Natural killer cell (primary cell): Measurements from ENCODE around the gene CLCA1. TPM values are rescaled to one million over a fixed set of nuclear protein-coding genes. Genes with fewer than 3 reads are reported as not detected.

Source experiments
- ATAC-seq, 3 donors: fragments of 150-1000 bp in 2 of 3; fragments of 200-7000 bp in 1 of 3; cut with Tn5 transposase; 1 replicate in 1 of 3; 2 replicates in 2 of 3; pipeline ENCODE4 v1.10.0; 2021; ENCODE audit warnings: mild to moderate bottlenecking in 2 of 3, moderate library complexity in 2 of 3
- DNase-seq, 2 donors: peaks; one replicate each; pipeline versions ENCODE4 v3.0.0 to v3.0.0-alpha.2; 2013 to 2021; ENCODE audit warnings: mixed read lengths in 1 of 2
- H3K27ac ChIP-seq: one replicate; pipeline ENCODE4 v1.5.1; 2013; ENCODE audit warnings: mild to moderate bottlenecking, low read length
- H3K27me3 ChIP-seq: one replicate; pipeline ENCODE4 v1.6.1; 2013; ENCODE audit warnings: low read length; ENCODE audit not compliant: control insufficient read depth, insufficient read depth
- H3K36me3 ChIP-seq: one replicate; pipeline ENCODE4 v1.6.1; 2013; ENCODE audit warnings: low read length; ENCODE audit not compliant: control insufficient read depth, insufficient read depth
- H3K4me1 ChIP-seq: one replicate; pipeline ENCODE4 v1.6.1; 2013; ENCODE audit warnings: low read length; ENCODE audit not compliant: control insufficient read depth, insufficient read depth
- H3K4me3 ChIP-seq: one replicate; pipeline ENCODE4 v1.5.1; 2013; ENCODE audit warnings: low read length
- H3K9me3 ChIP-seq: one replicate; pipeline ENCODE4 v1.6.1; 2013; ENCODE audit warnings: low read length; ENCODE audit not compliant: control insufficient read depth, insufficient read depth
- H3K27ac Mint-ChIP-seq, 2 donors: one replicate each; pipeline ENCODE4 v1.8.0; 2022; ENCODE audit warnings: mild to moderate bottlenecking in 2 of 2, mixed read lengths in 2 of 2, moderate library complexity in 1 of 2
- H3K27me3 Mint-ChIP-seq, 2 donors: one replicate each; pipeline ENCODE4 v1.8.0; 2022; ENCODE audit warnings: low read depth in 2 of 2, mixed read lengths in 2 of 2
- H3K36me3 Mint-ChIP-seq: one replicate; pipeline ENCODE4 v1.8.0; 2022; ENCODE audit warnings: mixed read lengths
- H3K4me1 Mint-ChIP-seq, 2 donors: one replicate each; pipeline ENCODE4 v1.8.0; 2022; ENCODE audit warnings: mixed read lengths in 2 of 2
- H3K4me3 Mint-ChIP-seq: one replicate; pipeline ENCODE4 v1.8.0; 2022; ENCODE audit warnings: mild to moderate bottlenecking, moderate library complexity, mixed read lengths
- H3K9me3 Mint-ChIP-seq, 2 donors: one replicate each; pipeline ENCODE4 v1.8.0; 2022; ENCODE audit warnings: mixed read lengths in 2 of 2
- WGBS: methylation state at CpG from one replicate; pipeline ENCODE4 v1.1.7; 2013; ENCODE audit warnings: missing lambda C conversion rate; ENCODE audit not compliant: insufficient coverage; 5-methylcytosine and 5-hydroxymethylcytosine counted together
- intact Hi-C: fragments of 100-400 bp; cut with micrococcal nuclease; formaldehyde crosslinking; loops from one replicate; pipeline ENCODE4 v1.14.2; 2022
- total RNA-seq, 4 donors: library from RNA; stranded (reverse); fragments of 120-200 nt in 1 of 4; gene quantifications; one replicate each; pipeline versions ENCODE4 v1.2.3 to v1.2.4, GENCODE V29; 2013 to 2022
- TF ChIP-seq, protein P1 (sequence below): fragments of 200-600 bp; IDR thresholded peaks from one replicate; pipeline ENCODE4 v1.8.0; 2022; ENCODE audit warnings: antibody characterized with exemption

CLCA1 gene
- total RNA-seq, 3 donors from 2014 or later (not counting 1 experiment from before 2014, with no cell fraction given) = not detected

DNA sequence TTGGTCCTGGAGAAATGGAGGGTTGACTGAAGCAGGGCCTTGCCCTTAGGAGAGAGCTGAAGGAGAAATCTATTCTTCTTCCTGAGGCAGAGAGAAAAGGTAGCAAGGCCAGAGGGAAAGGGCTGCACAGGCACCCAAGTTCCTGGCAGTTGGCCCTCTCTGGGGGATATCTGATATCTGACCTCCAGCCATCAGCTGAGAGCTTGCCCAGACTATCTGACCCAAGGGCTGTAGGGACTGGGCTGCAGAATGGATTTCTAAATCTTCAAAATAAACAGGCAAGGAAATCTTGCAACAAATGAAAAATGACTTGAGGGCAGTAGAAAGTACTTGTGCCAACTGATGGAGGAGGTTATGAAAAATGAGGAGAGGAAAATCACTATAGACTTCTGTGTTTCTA lies 45.3 kb upstream of the CLCA1 start:
- DNase-seq (no peak), ATAC-seq (no peak)
- H3K27me3 ChIP-seq = peaks cover 2% of the 10 kb centered on the region
- no peak overlapping the region for H3K27ac Mint-ChIP-seq
- TF ChIP-seq, protein P1, sequence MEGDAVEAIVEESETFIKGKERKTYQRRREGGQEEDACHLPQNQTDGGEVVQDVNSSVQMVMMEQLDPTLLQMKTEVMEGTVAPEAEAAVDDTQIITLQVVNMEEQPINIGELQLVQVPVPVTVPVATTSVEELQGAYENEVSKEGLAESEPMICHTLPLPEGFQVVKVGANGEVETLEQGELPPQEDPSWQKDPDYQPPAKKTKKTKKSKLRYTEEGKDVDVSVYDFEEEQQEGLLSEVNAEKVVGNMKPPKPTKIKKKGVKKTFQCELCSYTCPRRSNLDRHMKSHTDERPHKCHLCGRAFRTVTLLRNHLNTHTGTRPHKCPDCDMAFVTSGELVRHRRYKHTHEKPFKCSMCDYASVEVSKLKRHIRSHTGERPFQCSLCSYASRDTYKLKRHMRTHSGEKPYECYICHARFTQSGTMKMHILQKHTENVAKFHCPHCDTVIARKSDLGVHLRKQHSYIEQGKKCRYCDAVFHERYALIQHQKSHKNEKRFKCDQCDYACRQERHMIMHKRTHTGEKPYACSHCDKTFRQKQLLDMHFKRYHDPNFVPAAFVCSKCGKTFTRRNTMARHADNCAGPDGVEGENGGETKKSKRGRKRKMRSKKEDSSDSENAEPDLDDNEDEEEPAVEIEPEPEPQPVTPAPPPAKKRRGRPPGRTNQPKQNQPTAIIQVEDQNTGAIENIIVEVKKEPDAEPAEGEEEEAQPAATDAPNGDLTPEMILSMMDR = no peak
- no peak overlapping the region for H3K4me3 Mint-ChIP-seq
- H3K4me1 Mint-ChIP-seq = peaks cover 6% of the 10 kb centered on the region in 2 donors
- peaks cover 12 to 47% of the 10 kb centered on the region in 2 donors for H3K27me3 Mint-ChIP-seq
- no peak overlapping the region for H3K4me3 ChIP-seq
- no peaks in the 10 kb centered on the region for H3K9me3 ChIP-seq
- H3K9me3 Mint-ChIP-seq = no peaks in the 10 kb centered on the region
- no peaks in the 10 kb centered on the region for H3K4me1 ChIP-seq
- intact Hi-C loops = no loop called here
- no peaks in the 10 kb centered on the region for H3K36me3 Mint-ChIP-seq
- no peaks in the 10 kb centered on the region for H3K36me3 ChIP-seq
- H3K27ac ChIP-seq = no peak overlapping the region

DNA sequence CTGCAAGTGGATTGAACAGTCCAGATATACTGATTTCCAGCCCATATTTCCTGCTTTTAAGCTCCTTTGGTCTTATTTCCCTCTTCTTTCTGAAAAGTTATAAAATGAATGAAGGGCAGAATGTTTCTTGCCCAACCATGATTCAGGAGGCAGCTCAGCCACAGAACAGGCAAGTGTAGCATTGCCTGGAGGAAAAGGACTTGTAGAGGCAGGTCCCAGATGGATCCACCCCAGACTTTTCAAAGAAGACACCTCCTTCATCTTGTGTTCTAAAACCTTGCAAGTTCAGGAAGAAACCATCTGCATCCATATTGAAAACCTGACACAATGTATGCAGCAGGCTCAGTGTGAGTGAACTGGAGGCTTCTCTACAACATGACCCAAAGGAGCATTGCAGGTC lies 44.9 kb upstream of the CLCA1 start, which contains the start of gene CLCA2:
CLCA2 (plus strand) TSS at position 299 of the 400 bp plus-strand sequence; CDS start at position 376, 77 bp downstream.
- DNase-seq = no peak
- H3K4me3 Mint-ChIP-seq = no peak within 1 kb of the TSS
- peaks cover 12 to 47% of the 10 kb centered on the region in 2 donors for H3K27me3 Mint-ChIP-seq
- H3K4me1 Mint-ChIP-seq = peaks cover 6% of the 10 kb centered on the region in 2 donors
- H3K9me3 Mint-ChIP-seq = no peaks in the 10 kb centered on the region
- no peak within 1 kb of the TSS for H3K4me3 ChIP-seq
- TF ChIP-seq, protein P1 = no peak
- no peak within 1 kb of the TSS for H3K27ac ChIP-seq
- no peaks in the 10 kb centered on the region for H3K4me1 ChIP-seq
- H3K27ac Mint-ChIP-seq = no peak within 1 kb of the TSS
- ATAC-seq = no peak
- peaks cover 2% of the 10 kb centered on the region for H3K27me3 ChIP-seq
- H3K36me3 Mint-ChIP-seq = no peaks in the 10 kb centered on the region
- no peaks in the 10 kb centered on the region for H3K9me3 ChIP-seq
- H3K36me3 ChIP-seq = no peaks in the 10 kb centered on the region
- intact Hi-C loops = no loop called here

DNA sequence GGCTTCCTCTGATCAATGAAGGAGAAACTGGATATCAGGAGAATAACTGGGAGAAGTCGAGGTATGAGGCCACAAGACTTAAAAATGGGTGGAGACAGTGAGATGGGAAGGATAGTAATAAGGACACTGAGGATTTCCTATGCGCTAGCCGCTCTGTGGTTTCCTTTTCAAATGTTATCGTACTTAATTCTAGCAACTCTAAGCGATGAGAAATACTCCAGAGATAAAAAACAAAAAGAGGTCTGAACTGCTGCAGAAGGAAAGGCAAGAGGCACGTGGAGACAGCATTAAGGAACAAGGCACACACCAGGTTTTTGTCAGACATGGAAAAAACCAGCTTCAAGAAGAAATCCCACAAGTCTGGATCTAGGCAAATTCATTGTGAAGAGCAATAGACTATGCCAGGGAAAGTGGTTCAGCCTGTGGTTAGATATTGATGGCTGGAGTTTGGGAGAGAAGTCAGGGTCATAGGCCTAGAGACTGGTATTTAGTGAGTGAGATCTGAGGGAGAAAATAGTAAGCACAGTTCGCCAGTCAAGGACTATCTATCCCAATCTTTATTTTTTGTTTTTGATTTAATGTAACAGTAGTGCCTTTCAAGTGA lies 39.5 kb upstream of the CLCA1 start:
- Histone ChIP-seq H3K36me3 (no peaks in the 10 kb centered on the region), H3K4me1 (no peaks in the 10 kb centered on the region), H3K9me3 (no peaks in the 10 kb centered on the region), H3K27me3 (no peaks in the 10 kb centered on the region), H3K27ac (no peak overlapping the region), H3K4me3 (no peak overlapping the region)
- H3K9me3 Mint-ChIP-seq = no peaks in the 10 kb centered on the region
- H3K36me3 Mint-ChIP-seq = no peaks in the 10 kb centered on the region
- 29% methylated on average over 6 of the region's 7 CpGs for WGBS
- H3K4me3 Mint-ChIP-seq = no peak overlapping the region
- no peak overlapping the region for H3K27ac Mint-ChIP-seq
- TF ChIP-seq, protein P1 = no peak
- intact Hi-C loops = no loop called here
- peaks cover 4 to 15% of the 10 kb centered on the region in 2 donors for H3K27me3 Mint-ChIP-seq
- ATAC-seq = peak in 1 of 3 donors; percentile 39
- no peak for DNase-seq
- no peaks in the 10 kb centered on the region for H3K4me1 Mint-ChIP-seq

DNA sequence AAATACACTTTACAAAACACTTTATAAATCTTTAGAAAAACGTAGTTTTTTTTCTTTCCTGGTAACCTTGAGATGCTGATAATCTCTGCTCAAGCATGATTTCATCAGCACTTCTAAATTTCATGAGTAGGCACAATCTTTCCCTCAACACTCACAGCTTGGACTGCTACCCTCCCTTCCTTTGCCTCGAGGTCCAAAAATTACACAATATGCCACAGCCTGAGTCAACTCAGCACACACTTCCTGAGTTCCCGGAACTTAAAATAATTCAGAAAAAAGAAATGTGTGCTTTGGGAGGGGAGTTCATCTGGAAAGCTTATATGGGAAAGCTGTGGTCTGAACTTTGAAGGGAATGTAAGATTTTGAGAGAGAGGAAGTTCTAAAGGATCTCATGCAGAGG lies 38.9 kb upstream of the CLCA1 start:
- intact Hi-C loops = no loop called here
- no peak for DNase-seq
- Histone ChIP-seq H3K27me3 (no peaks in the 10 kb centered on the region), H3K4me3 (no peak overlapping the region), H3K9me3 (no peaks in the 10 kb centered on the region), H3K27ac (no peak overlapping the region), H3K36me3 (no peaks in the 10 kb centered on the region), H3K4me1 (no peaks in the 10 kb centered on the region)
- no peaks in the 10 kb centered on the region for H3K9me3 Mint-ChIP-seq
- H3K4me1 Mint-ChIP-seq = no peaks in the 10 kb centered on the region
- H3K4me3 Mint-ChIP-seq = no peak overlapping the region
- WGBS = 2% methylated on average over 3 of the region's 3 CpGs
- TF ChIP-seq, protein P1 = no peak
- H3K36me3 Mint-ChIP-seq = no peaks in the 10 kb centered on the region
- H3K27ac Mint-ChIP-seq = no peak overlapping the region
- peaks cover 4 to 12% of the 10 kb centered on the region in 2 donors for H3K27me3 Mint-ChIP-seq
- peak in 2 of 3 donors; percentile 41 to 77 for ATAC-seq
